GM12878 (cell line): ENCODE data around the gene UBE2Z. TPM values are rescaled to one million over a fixed set of nuclear protein-coding genes. Genes with fewer than 3 reads are reported as not detected.

Source experiments
- CHD2 ChIP-seq: IDR thresholded peaks from 2 replicates; pipeline ENCODE4 v1.6.1; 2011; ENCODE audit warnings: low read depth, low read length, improper control_type of control experiment, borderline replicate concordance
- FOS ChIP-seq: IDR thresholded peaks from 3 replicates; pipeline ENCODE4 v1.6.1; 2011; ENCODE audit warnings: borderline replicate concordance; ENCODE audit not compliant: insufficient read length; ENCODE audit errors: extremely low read depth
- HDAC2 ChIP-seq: fragments of 200-600 bp; sonication (generic); IDR thresholded peaks from 2 replicates; pipeline ENCODE4 v1.6.1; 2017
- HDGF ChIP-seq: fragments of 450-650 bp; IDR thresholded peaks from 2 replicates; pipeline ENCODE4 v1.6.1; 2016; ENCODE audit warnings: antibody characterized with exemption
- IKZF1 ChIP-seq: fragments of 450-650 bp; conservative IDR thresholded peaks from 2 replicates; pipeline ENCODE4 v1.6.1; 2017; ENCODE audit warnings: antibody characterized with exemption, mild to moderate bottlenecking
- JUNB ChIP-seq: IDR thresholded peaks from 2 replicates; pipeline ENCODE4 v1.6.1; 2016; ENCODE audit warnings: antibody characterized with exemption, mild to moderate bottlenecking
- NFIC ChIP-seq: IDR thresholded peaks from 2 replicates; pipeline ENCODE4 v1.6.1; 2012; ENCODE audit warnings: low read depth, mild to moderate bottlenecking, inconsistent platforms, low read length, moderate library complexity
- NFXL1 ChIP-seq: fragments of 450-650 bp; IDR thresholded peaks from 2 replicates; pipeline ENCODE4 v1.6.1; 2017; ENCODE audit warnings: antibody characterized with exemption, mild to moderate bottlenecking, borderline replicate concordance
- NFYB ChIP-seq: IDR thresholded peaks from 2 replicates; pipeline ENCODE4 v1.6.1; 2011; ENCODE audit warnings: low read depth, mild to moderate bottlenecking, low read length, improper control_type of control experiment, moderate library complexity; ENCODE audit not compliant: insufficient read depth
- PRDM15 ChIP-seq: fragments of 450-650 bp; formaldehyde crosslinking; IDR thresholded peaks from 2 replicates; pipeline ENCODE4 v1.4.0; 2020; ENCODE audit warnings: mild to moderate bottlenecking, moderate library complexity
- RCOR1 ChIP-seq: conservative IDR thresholded peaks from 2 replicates; pipeline ENCODE4 v1.6.1; 2012; ENCODE audit warnings: low read depth, low read length, improper control_type of control experiment
- RELA ChIP-seq: fragments of 450-650 bp; IDR thresholded peaks from 2 replicates; pipeline ENCODE4 v1.8.0; 2014; ENCODE audit warnings: borderline replicate concordance; ENCODE audit not compliant: partially characterized antibody
- REST ChIP-seq: IDR thresholded peaks from 2 replicates; pipeline ENCODE4 v1.6.1; 2012; ENCODE audit warnings: mild to moderate bottlenecking, low read depth, low read length
- SIX5 ChIP-seq: IDR thresholded peaks from 2 replicates; pipeline ENCODE4 v1.6.1; 2011; ENCODE audit warnings: mild to moderate bottlenecking, low read depth, low read length, moderate library complexity; ENCODE audit not compliant: severe bottlenecking
- SMAD5 ChIP-seq: IDR thresholded peaks from 2 replicates; pipeline ENCODE4 v1.6.1; 2016; ENCODE audit warnings: antibody characterized with exemption, low read depth
- SREBF2 ChIP-seq: IDR thresholded peaks from 2 replicates; pipeline ENCODE4 v1.6.1; 2012; ENCODE audit warnings: mild to moderate bottlenecking, low read length
- STAT1 ChIP-seq: fragments of 450-650 bp; conservative IDR thresholded peaks from 2 replicates; pipeline ENCODE4 v1.6.1; 2014; ENCODE audit warnings: antibody characterized with exemption, mild to moderate bottlenecking
- ZNF274 ChIP-seq: IDR thresholded peaks from one replicate; pipeline ENCODE4 v1.8.0; 2011; ENCODE audit not compliant: insufficient read length, insufficient read depth
- polyA plus RNA-seq, 11 experiments: library from polyadenylated mRNA; depleted of rRNA in 4 of 11; unstranded in 6 of 11; stranded (reverse) in 5 of 11; fragments of >200 nt; fragmentation: Nextera tagmentation in 4 of 11; fragmentation: Illumina TruSeq in 1 of 11; extraction: Ambion mirVana in 4 of 11; extraction: Trizol in 1 of 11; gene quantifications; 1 replicate in 1 of 11; 2 replicates in 10 of 11; pipeline versions ENCODE4 v1.2.1 to v1.2.3, GENCODE V29; 2011 to 2016; ENCODE audit warnings: inconsistent platforms in 2 of 11, missing spikeins in 2 of 11, low read depth in 1 of 11
- total RNA-seq, 4 experiments: library from RNA; depleted of rRNA in 3 of 4; stranded (reverse); fragments of >200 nt in 3 of 4; fragmentation: Illumina TruSeq in 1 of 4; extraction: Trizol in 1 of 4; gene quantifications; 2 replicates each; pipeline versions ENCODE4 v1.2.1 to v1.2.3, GENCODE V29; 2013 to 2021

The UBE2Z gene
- total and polyA plus RNA-seq, 10 of the 15 experiments (the other 5 are each of a cell fraction or from before 2014, with no cell fraction given): 23.1 to 191 (median 57.4) TPM

GRCh38 chr17:48944515-48945260 is 36.5 kb downstream of the UBE2Z start, which contains the start of gene SNF8 (continued):
- no peak for TF ChIP-seq REST
- TF ChIP-seq ZNF274: no peak
- no peak for TF ChIP-seq HDGF
- TF ChIP-seq SMAD5: peak; percentile 94
- TF ChIP-seq RCOR1: no peak
- no peak for TF ChIP-seq HDAC2
- peak; percentile 88 for TF ChIP-seq IKZF1
- TF ChIP-seq NFYB: no peak
- no peak for TF ChIP-seq NFIC
- peak; percentile 19 for TF ChIP-seq RELA
- no peak for TF ChIP-seq FOS
- TF ChIP-seq SREBF2: peak; percentile 47; the same call in 1 of the 2 replicates
- no peak for TF ChIP-seq JUNB
- TF ChIP-seq CHD2: peak; percentile 49; the same call in 1 of the 2 replicates
- peak; percentile 54 for TF ChIP-seq SIX5
- TF ChIP-seq PRDM15 (CRISPR knock-in tag): no peak
- no peak for TF ChIP-seq NFXL1
- TF ChIP-seq STAT1: peak; percentile 37
